SK-N-SH (cell line): ENCODE measurements around the gene CDK11B. TPM values are rescaled to one million over a fixed set of nuclear protein-coding genes. Genes with fewer than 3 reads are reported as not detected.
A peak's percentile ranks its signal among the peaks of the same experiment; 100 is the strongest.
"Not testable (repeated sequence)": the region's sequence is repeated elsewhere in the genome, so short reads cannot be mapped to it uniquely, and the experiment has no call there.

Experiments
- CTCF ChIA-PET: fragments of 300-600, 350-600 bp; formaldehyde crosslinking; extraction: SDS; loops from one replicate; lab custom pipeline; 2021; lab: Yijun Ruan, JAX
- POLR2A ChIA-PET: fragments of 350-600 bp; sonication (Branson Sonifier 250); formaldehyde crosslinking; extraction: SDS; loops from one replicate; lab custom pipeline; 2020; ENCODE audit warnings: antibody characterized with exemption, inconsistent platforms; lab: Yijun Ruan, JAX
- DNase-seq: peaks from one replicate; pipeline ENCODE4 v3.0.0; 2012
- H2AFZ ChIP-seq: fragments of 200-600 bp; sonication (generic); 2 replicates; pipeline ENCODE4 v1.8.1; 2016; ENCODE audit warnings: antibody characterized with exemption, mild to moderate bottlenecking, low read depth
- H3F3A ChIP-seq: fragments of 200-600 bp; sonication (generic); replicated peaks from 2 replicates; pipeline ENCODE3; 2016; ENCODE audit warnings: antibody characterized with exemption, mild to moderate bottlenecking; ENCODE audit not compliant: insufficient read depth
- H3K27ac ChIP-seq, 2 experiments: fragments of 200-500 bp in 1 of 2; fragments of 200-600 bp in 1 of 2; sonication (Bioruptor generic) in 1 of 2; sonication (generic), shearing (Covaris generic) in 1 of 2; 2 replicates each; pipeline versions ENCODE4 v1.5.1 to v1.6.1; 2014 to 2016; ENCODE audit warnings: low read depth in 2 of 2, inconsistent platforms in 1 of 2, low read length in 1 of 2, mild to moderate bottlenecking in 1 of 2, mixed read lengths in 1 of 2
- H3K27me3 ChIP-seq: fragments of 200-600 bp; sonication (generic), shearing (Covaris generic); 2 replicates; pipeline ENCODE4 v1.6.1; 2016; ENCODE audit warnings: mixed run types; ENCODE audit not compliant: insufficient read depth
- H3K36me3 ChIP-seq, 2 experiments: fragments of 200-500 bp in 1 of 2; fragments of 200-600 bp in 1 of 2; sonication (Bioruptor generic) in 1 of 2; sonication (generic) in 1 of 2; replicated peaks in 1 of 2; 2 replicates each; pipeline versions ENCODE3 to v1.5.1; 2014 to 2016; ENCODE audit warnings: low read length in 1 of 2, mild to moderate bottlenecking in 1 of 2; ENCODE audit not compliant: insufficient read depth in 2 of 2, control insufficient read depth in 1 of 2
- H3K4me1 ChIP-seq, 2 experiments: fragments of 200-500 bp in 1 of 2; fragments of 200-600 bp in 1 of 2; sonication (Bioruptor generic) in 1 of 2; sonication (generic), shearing (Covaris generic) in 1 of 2; 2 replicates each; pipeline versions ENCODE4 v1.5.1 to v1.6.1; 2014 to 2016; ENCODE audit warnings: low read depth in 1 of 2, low read length in 1 of 2, mixed run types in 1 of 2; ENCODE audit not compliant: insufficient read depth in 2 of 2, control insufficient read depth in 1 of 2
- H3K4me2 ChIP-seq: fragments of 200-600 bp; sonication (generic), shearing (Covaris generic); 2 replicates; pipeline ENCODE4 v1.6.1; 2017; ENCODE audit warnings: mixed run types
- H3K4me3 ChIP-seq, 2 experiments: fragments of 200-500 bp in 1 of 2; fragments of 200-600 bp in 1 of 2; sonication (Bioruptor generic) in 1 of 2; sonication (generic), shearing (Covaris generic) in 1 of 2; 2 replicates each; pipeline versions ENCODE4 v1.5.1 to v1.8.1; 2014 to 2016; ENCODE audit warnings: low read depth in 2 of 2, inconsistent platforms in 1 of 2, low read length in 1 of 2, mild to moderate bottlenecking in 1 of 2, mixed read lengths in 1 of 2, moderate library complexity in 1 of 2
- H3K79me2 ChIP-seq: fragments of 200-600 bp; sonication (generic); 2 replicates; pipeline ENCODE4 v1.8.1; 2017; ENCODE audit warnings: mild to moderate bottlenecking; ENCODE audit not compliant: insufficient read depth
- H3K9ac ChIP-seq: fragments of 200-600 bp; sonication (generic); 2 replicates; pipeline ENCODE4 v1.6.1; 2017; ENCODE audit warnings: mixed run types
- H3K9me2 ChIP-seq: fragments of 200-600 bp; sonication (generic); 2 replicates; pipeline ENCODE4 v1.6.1; 2017; ENCODE audit warnings: mixed run types
- H3K9me3 ChIP-seq: fragments of 200-600 bp; sonication (generic); 2 replicates; pipeline ENCODE4 v1.6.1; 2017; ENCODE audit warnings: mixed run types, mild to moderate bottlenecking, moderate library complexity
- H4K20me1 ChIP-seq: fragments of 200-600 bp; sonication (generic); 2 replicates; pipeline ENCODE4 v1.6.1; 2017; ENCODE audit warnings: mild to moderate bottlenecking, mixed run types; ENCODE audit not compliant: insufficient read depth
- EP300 ChIP-seq, 2 experiments: IDR thresholded peaks; 2 replicates each; pipeline versions ENCODE4 v1.4.0 to v1.6.1; 2012; ENCODE audit warnings: borderline replicate concordance in 1 of 2, low read depth in 1 of 2, low read length in 1 of 2
- JUND ChIP-seq: IDR thresholded peaks from 2 replicates; pipeline ENCODE4 v1.4.0; 2012
- MAX ChIP-seq: IDR thresholded peaks from 2 replicates; pipeline ENCODE4 v1.4.0; 2012; ENCODE audit warnings: low read depth
- WGBS: methylation state at CpG from one replicate; pipeline ENCODE4 v1.1.6; 2017; ENCODE audit warnings: low lambda C conversion rate; 5-methylcytosine and 5-hydroxymethylcytosine counted together
- polyA plus RNA-seq, 3 experiments: library from polyadenylated mRNA; depleted of rRNA; stranded (reverse); fragments of >200 nt; gene quantifications; 2 replicates each; pipeline ENCODE4 v1.2.3, GENCODE V29; 2012

CDK11B gene
- polyA plus RNA-seq, 1 of the 3 experiments (the other 2 are of a cell fraction): 15.0 TPM

- H3K36me3 ChIP-seq, H3K4me1 ChIP-seq, H2AFZ ChIP-seq, H3K79me2 ChIP-seq, H3K9me3 ChIP-seq, H3K9me2 ChIP-seq, DNase-seq, POLR2A ChIA-PET, CTCF ChIA-PET, H3K27ac ChIP-seq, H4K20me1 ChIP-seq, H3F3A ChIP-seq, H3K4me2 ChIP-seq, H3K27me3 ChIP-seq, H3K4me3 ChIP-seq, H3K9ac ChIP-seq: not testable (repeated sequence)
- WGBS: 56% methylated on average over 5 of the region's 26 CpGs
Measured at GRCh38 chr1:1697358-1698183, 38.8 kb upstream of the CDK11B start.

- H3K9me3 ChIP-seq, POLR2A ChIA-PET, H3K9me2 ChIP-seq, H3K4me1 ChIP-seq, H3K4me2 ChIP-seq, H3K79me2 ChIP-seq, DNase-seq, H3K4me3 ChIP-seq, H3K36me3 ChIP-seq, H3K9ac ChIP-seq, H3K27me3 ChIP-seq, CTCF ChIA-PET, H3F3A ChIP-seq, H4K20me1 ChIP-seq, H2AFZ ChIP-seq, H3K27ac ChIP-seq: not testable (repeated sequence)
- WGBS: 92% methylated on average over 8 of the region's 23 CpGs
Measured at GRCh38 chr1:1696431-1697357, 37.9 kb upstream of the CDK11B start.

- H3K9me3 ChIP-seq, H3K4me2 ChIP-seq, H3K36me3 ChIP-seq, H4K20me1 ChIP-seq, H3K27me3 ChIP-seq, H3K9me2 ChIP-seq, H3K4me1 ChIP-seq, CTCF ChIA-PET, H3F3A ChIP-seq, H2AFZ ChIP-seq: not testable (repeated sequence)
- no CpG with 5 or more reads among the region's 98 CpGs for WGBS
- POLR2A ChIA-PET: interaction anchor here (0.6 kb wide), 1 partner anchor 114 kb away, joined by 3 read pairs; no protein-coding TSS in a partner anchor
- peak within 1 kb of the TSS; percentile 66; the same call in 1 of the 2 replicates for H3K9ac ChIP-seq
- H3K27ac ChIP-seq: peak within 1 kb of the TSS; percentile 56 to 87
- H3K4me3 ChIP-seq: peak within 1 kb of the TSS; percentile 39 to 55; a peak in 2 of 4 replicates
- H3K79me2 ChIP-seq: peaks cover 15% of the 10 kb centered on the region
- DNase-seq: peak; percentile 78
- TF ChIP-seq MAX: peak; percentile 62; the same call in 1 of the 2 replicates
- TF ChIP-seq EP300 (IDR thresholded peaks at IDR 0.05; ENCODE audit: borderline replicate concordance in 1 of 2, low read depth in 1 of 2, low read length in 1 of 2): peak in 1 of 2 experiments; percentile 62; a peak in 2 of 4 replicates
- peak; percentile 53 for TF ChIP-seq JUND
- TF ChIP-seq, all 33 proteins: peak for 3; not testable (repeated sequence) for 30
Measured at GRCh38 chr1:1692714-1693647, 34.2 kb upstream of the CDK11B start, which contains the start of gene SLC35E2B. Gene SLC35E2B, minus strand, starts transcription at chr1:1692795. Its CDS starts 16,096 bp downstream, at chr1:1676699.

- H3K4me2 ChIP-seq, H3K36me3 ChIP-seq, CTCF ChIA-PET, H3F3A ChIP-seq, H3K27me3 ChIP-seq, H3K4me1 ChIP-seq, H4K20me1 ChIP-seq, H2AFZ ChIP-seq, H3K9me3 ChIP-seq, H3K9me2 ChIP-seq, DNase-seq: not testable (repeated sequence)
- peak overlapping the region; percentile 39 to 55; a peak in 2 of 4 replicates for H3K4me3 ChIP-seq
- POLR2A ChIA-PET: interaction anchor here (0.6 kb wide), 1 partner anchor 114 kb away, joined by 3 read pairs; no protein-coding TSS in a partner anchor
- peak overlapping the region; percentile 56 to 87 for H3K27ac ChIP-seq
- WGBS: under 1% methylated on average over 23 of the region's 45 CpGs
- peaks cover 22% of the 10 kb centered on the region for H3K79me2 ChIP-seq
- H3K9ac ChIP-seq: peak overlapping the region; percentile 66; the same call in 1 of the 2 replicates
Measured at GRCh38 chr1:1692324-1692713, 33.5 kb upstream of the CDK11B start.

GRCh38 chr1:1691443-1691842, 32.6 kb upstream of the CDK11B start:
- DNase-seq, H4K20me1 ChIP-seq, H2AFZ ChIP-seq, H3K4me1 ChIP-seq, POLR2A ChIA-PET, H3K36me3 ChIP-seq, H3K27me3 ChIP-seq, CTCF ChIA-PET, H3K9me2 ChIP-seq, H3K4me2 ChIP-seq, H3K9ac ChIP-seq, H3F3A ChIP-seq, H3K27ac ChIP-seq, H3K9me3 ChIP-seq: not testable (repeated sequence)
- H3K4me3 ChIP-seq: peak overlapping the region in 1 of 2 experiments; percentile 36; a peak in 2 of 4 replicates
- no CpG with 5 or more reads among the region's 16 CpGs for WGBS
- H3K79me2 ChIP-seq: peaks cover 31% of the 10 kb centered on the region
